WTC11 (cell line): ENCODE results near the gene CCS.

Experiments used
- CBFB ChIP-seq: sonication (generic); formaldehyde crosslinking; IDR thresholded peaks from 2 replicates; pipeline ENCODE4 v1.8.1; 2022; ENCODE audit warnings: mild to moderate bottlenecking, low read depth, missing genetic modification reagents
- FOXJ3 ChIP-seq: sonication (generic); formaldehyde crosslinking; IDR thresholded peaks from 2 replicates; pipeline ENCODE4 v1.9.0; 2021; ENCODE audit warnings: missing genetic modification reagents, mild to moderate bottlenecking, borderline replicate concordance
- GABPB1 ChIP-seq: sonication (generic); formaldehyde crosslinking; IDR thresholded peaks from 2 replicates; pipeline ENCODE4 v1.8.1; 2023; ENCODE audit warnings: mild to moderate bottlenecking, missing genetic modification reagents
- GRHL2 ChIP-seq: fragments of 250-450 bp; sonication (Bioruptor Pico); IDR thresholded peaks from 2 replicates; pipeline ENCODE4 v1.8.0; 2022; ENCODE audit warnings: mild to moderate bottlenecking, moderate library complexity; ENCODE audit not compliant: insufficient replicate concordance, severe bottlenecking
- RELA ChIP-seq: sonication (generic); formaldehyde crosslinking; IDR thresholded peaks from 2 replicates; pipeline ENCODE4 v1.8.1; 2022; ENCODE audit warnings: missing genetic modification reagents, mild to moderate bottlenecking, borderline replicate concordance
- TF ChIP-seq, protein P1 (sequence below): sonication (generic); formaldehyde crosslinking; IDR thresholded peaks from 2 replicates; pipeline ENCODE4 v1.8.1; 2023; ENCODE audit warnings: mild to moderate bottlenecking, missing genetic modification reagents
- TF ChIP-seq, protein P2 (sequence below): sonication (generic); formaldehyde crosslinking; IDR thresholded peaks from 2 replicates; pipeline ENCODE4 v1.8.0; 2022; ENCODE audit warnings: mild to moderate bottlenecking, missing genetic modification reagents
- TF ChIP-seq, protein P3 (sequence below): fragments of 200-600 bp; IDR thresholded peaks from 2 replicates; pipeline ENCODE4 v1.8.0; 2022; ENCODE audit warnings: antibody characterized with exemption
- TF ChIP-seq, protein P4 (sequence below): sonication (generic); formaldehyde crosslinking; IDR thresholded peaks from 2 replicates; pipeline ENCODE4 v1.8.1; 2023; ENCODE audit warnings: mild to moderate bottlenecking, missing genetic modification reagents, moderate library complexity
- TF ChIP-seq, protein P5 (sequence below): fragments of 250-450 bp; sonication (Bioruptor Pico); IDR thresholded peaks from 2 replicates; pipeline ENCODE4 v1.9.0; 2021; ENCODE audit warnings: moderate library complexity, mild to moderate bottlenecking, inconsistent platforms, borderline replicate concordance
- TF ChIP-seq, protein P6 (sequence below): sonication (generic); formaldehyde crosslinking; IDR thresholded peaks from 2 replicates; pipeline ENCODE4 v1.8.1; 2022; ENCODE audit warnings: mild to moderate bottlenecking, missing genetic modification reagents, moderate library complexity, borderline replicate concordance
- TF ChIP-seq, protein P7 (sequence below): sonication (generic); formaldehyde crosslinking; IDR thresholded peaks from 2 replicates; pipeline ENCODE4 v1.8.1; 2023; ENCODE audit warnings: mild to moderate bottlenecking, moderate library complexity, missing genetic modification reagents
- TF ChIP-seq, protein P8 (sequence below): sonication (generic); formaldehyde crosslinking; conservative IDR thresholded peaks from 2 replicates; pipeline ENCODE4 v1.8.1; 2022; ENCODE audit warnings: mild to moderate bottlenecking, missing genetic modification reagents
- TF ChIP-seq, protein P9 (sequence below): sonication (generic); formaldehyde crosslinking; IDR thresholded peaks from 2 replicates; pipeline ENCODE4 v1.8.1; 2022; ENCODE audit warnings: low read depth, missing genetic modification reagents, borderline replicate concordance

DNA sequence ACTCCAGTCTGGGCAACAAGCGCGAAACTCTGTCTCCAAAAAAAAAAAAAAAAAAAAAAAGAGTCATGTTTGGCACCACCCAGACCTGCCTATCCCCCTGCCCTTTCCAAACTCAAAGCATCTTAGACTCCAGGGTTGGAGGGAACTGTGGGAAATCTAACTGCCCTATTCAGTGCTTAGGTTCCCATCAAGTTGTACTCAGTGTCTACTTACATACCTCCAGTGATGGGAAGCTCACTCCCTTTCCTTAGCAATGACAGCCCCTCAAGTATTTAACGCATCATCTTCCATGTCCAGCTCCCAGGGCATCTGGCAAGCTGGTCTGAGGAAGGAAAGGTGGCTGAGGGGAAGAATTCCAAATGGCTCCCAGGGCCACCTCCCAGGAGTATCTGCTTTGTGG lies 43.3 kb upstream of the CCS start:
- TF ChIP-seq, protein P1, sequence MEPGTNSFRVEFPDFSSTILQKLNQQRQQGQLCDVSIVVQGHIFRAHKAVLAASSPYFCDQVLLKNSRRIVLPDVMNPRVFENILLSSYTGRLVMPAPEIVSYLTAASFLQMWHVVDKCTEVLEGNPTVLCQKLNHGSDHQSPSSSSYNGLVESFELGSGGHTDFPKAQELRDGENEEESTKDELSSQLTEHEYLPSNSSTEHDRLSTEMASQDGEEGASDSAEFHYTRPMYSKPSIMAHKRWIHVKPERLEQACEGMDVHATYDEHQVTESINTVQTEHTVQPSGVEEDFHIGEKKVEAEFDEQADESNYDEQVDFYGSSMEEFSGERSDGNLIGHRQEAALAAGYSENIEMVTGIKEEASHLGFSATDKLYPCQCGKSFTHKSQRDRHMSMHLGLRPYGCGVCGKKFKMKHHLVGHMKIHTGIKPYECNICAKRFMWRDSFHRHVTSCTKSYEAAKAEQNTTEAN (CRISPR knock-in tag) = no peak
- TF ChIP-seq GABPB1 (CRISPR knock-in tag) (no peak), CBFB (no peak), GRHL2 (CRISPR knock-in tag) (no peak), FOXJ3 (CRISPR knock-in tag) (no peak), RELA (CRISPR knock-in tag) (no peak)
- TF ChIP-seq, protein P2, sequence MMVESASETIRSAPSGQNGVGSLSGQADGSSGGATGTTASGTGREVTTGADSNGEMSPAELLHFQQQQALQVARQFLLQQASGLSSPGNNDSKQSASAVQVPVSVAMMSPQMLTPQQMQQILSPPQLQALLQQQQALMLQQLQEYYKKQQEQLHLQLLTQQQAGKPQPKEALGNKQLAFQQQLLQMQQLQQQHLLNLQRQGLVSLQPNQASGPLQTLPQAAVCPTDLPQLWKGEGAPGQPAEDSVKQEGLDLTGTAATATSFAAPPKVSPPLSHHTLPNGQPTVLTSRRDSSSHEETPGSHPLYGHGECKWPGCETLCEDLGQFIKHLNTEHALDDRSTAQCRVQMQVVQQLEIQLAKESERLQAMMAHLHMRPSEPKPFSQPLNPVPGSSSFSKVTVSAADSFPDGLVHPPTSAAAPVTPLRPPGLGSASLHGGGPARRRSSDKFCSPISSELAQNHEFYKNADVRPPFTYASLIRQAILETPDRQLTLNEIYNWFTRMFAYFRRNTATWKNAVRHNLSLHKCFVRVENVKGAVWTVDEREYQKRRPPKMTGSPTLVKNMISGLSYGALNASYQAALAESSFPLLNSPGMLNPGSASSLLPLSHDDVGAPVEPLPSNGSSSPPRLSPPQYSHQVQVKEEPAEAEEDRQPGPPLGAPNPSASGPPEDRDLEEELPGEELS = no peak
- TF ChIP-seq, protein P3, sequence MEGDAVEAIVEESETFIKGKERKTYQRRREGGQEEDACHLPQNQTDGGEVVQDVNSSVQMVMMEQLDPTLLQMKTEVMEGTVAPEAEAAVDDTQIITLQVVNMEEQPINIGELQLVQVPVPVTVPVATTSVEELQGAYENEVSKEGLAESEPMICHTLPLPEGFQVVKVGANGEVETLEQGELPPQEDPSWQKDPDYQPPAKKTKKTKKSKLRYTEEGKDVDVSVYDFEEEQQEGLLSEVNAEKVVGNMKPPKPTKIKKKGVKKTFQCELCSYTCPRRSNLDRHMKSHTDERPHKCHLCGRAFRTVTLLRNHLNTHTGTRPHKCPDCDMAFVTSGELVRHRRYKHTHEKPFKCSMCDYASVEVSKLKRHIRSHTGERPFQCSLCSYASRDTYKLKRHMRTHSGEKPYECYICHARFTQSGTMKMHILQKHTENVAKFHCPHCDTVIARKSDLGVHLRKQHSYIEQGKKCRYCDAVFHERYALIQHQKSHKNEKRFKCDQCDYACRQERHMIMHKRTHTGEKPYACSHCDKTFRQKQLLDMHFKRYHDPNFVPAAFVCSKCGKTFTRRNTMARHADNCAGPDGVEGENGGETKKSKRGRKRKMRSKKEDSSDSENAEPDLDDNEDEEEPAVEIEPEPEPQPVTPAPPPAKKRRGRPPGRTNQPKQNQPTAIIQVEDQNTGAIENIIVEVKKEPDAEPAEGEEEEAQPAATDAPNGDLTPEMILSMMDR = no peak
- TF ChIP-seq, protein P4, sequence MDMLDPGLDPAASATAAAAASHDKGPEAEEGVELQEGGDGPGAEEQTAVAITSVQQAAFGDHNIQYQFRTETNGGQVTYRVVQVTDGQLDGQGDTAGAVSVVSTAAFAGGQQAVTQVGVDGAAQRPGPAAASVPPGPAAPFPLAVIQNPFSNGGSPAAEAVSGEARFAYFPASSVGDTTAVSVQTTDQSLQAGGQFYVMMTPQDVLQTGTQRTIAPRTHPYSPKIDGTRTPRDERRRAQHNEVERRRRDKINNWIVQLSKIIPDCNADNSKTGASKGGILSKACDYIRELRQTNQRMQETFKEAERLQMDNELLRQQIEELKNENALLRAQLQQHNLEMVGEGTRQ (CRISPR knock-in tag) = no peak
- TF ChIP-seq, protein P5, sequence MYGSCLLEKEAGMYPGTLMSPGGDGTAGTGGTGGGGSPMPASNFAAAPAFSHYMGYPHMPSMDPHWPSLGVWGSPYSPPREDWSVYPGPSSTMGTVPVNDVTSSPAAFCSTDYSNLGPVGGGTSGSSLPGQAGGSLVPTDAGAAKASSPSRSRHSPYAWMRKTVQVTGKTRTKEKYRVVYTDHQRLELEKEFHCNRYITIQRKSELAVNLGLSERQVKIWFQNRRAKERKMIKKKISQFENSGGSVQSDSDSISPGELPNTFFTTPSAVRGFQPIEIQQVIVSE (CRISPR knock-in tag) = no peak
- TF ChIP-seq, protein P6, sequence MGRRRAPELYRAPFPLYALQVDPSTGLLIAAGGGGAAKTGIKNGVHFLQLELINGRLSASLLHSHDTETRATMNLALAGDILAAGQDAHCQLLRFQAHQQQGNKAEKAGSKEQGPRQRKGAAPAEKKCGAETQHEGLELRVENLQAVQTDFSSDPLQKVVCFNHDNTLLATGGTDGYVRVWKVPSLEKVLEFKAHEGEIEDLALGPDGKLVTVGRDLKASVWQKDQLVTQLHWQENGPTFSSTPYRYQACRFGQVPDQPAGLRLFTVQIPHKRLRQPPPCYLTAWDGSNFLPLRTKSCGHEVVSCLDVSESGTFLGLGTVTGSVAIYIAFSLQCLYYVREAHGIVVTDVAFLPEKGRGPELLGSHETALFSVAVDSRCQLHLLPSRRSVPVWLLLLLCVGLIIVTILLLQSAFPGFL (CRISPR knock-in tag) = no peak
- TF ChIP-seq, protein P7, sequence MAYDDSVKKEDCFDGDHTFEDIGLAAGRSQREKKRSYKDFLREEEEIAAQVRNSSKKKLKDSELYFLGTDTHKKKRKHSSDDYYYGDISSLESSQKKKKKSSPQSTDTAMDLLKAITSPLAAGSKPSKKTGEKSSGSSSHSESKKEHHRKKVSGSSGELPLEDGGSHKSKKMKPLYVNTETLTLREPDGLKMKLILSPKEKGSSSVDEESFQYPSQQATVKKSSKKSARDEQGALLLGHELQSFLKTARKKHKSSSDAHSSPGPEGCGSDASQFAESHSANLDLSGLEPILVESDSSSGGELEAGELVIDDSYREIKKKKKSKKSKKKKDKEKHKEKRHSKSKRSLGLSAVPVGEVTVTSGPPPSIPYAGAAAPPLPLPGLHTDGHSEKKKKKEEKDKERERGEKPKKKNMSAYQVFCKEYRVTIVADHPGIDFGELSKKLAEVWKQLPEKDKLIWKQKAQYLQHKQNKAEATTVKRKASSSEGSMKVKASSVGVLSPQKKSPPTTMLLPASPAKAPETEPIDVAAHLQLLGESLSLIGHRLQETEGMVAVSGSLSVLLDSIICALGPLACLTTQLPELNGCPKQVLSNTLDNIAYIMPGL (CRISPR knock-in tag) = no peak
- TF ChIP-seq, protein P8, sequence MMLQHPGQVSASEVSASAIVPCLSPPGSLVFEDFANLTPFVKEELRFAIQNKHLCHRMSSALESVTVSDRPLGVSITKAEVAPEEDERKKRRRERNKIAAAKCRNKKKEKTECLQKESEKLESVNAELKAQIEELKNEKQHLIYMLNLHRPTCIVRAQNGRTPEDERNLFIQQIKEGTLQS (CRISPR knock-in tag) = no peak
- TF ChIP-seq, protein P9, sequence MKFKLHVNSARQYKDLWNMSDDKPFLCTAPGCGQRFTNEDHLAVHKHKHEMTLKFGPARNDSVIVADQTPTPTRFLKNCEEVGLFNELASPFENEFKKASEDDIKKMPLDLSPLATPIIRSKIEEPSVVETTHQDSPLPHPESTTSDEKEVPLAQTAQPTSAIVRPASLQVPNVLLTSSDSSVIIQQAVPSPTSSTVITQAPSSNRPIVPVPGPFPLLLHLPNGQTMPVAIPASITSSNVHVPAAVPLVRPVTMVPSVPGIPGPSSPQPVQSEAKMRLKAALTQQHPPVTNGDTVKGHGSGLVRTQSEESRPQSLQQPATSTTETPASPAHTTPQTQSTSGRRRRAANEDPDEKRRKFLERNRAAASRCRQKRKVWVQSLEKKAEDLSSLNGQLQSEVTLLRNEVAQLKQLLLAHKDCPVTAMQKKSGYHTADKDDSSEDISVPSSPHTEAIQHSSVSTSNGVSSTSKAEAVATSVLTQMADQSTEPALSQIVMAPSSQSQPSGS (CRISPR knock-in tag) = no peak
